ENCODE data around the gene MAT1A. TPM values are rescaled to one million over a fixed set of nuclear protein-coding genes. Genes with fewer than 3 reads are reported as not detected.
"Not testable (repeated sequence)": the region's sequence is repeated elsewhere in the genome, so short reads cannot be mapped to it uniquely, and the experiment has no call there.

The MAT1A gene
- 0.15 TPM in 1 of 2 replicates, not detected in the other for total RNA-seq (2014; rRNA removed; shearing (Covaris generic))

GRCh38 chr10:80289451-80290287 lies at the start of gene MAT1A:
Gene MAT1A (minus strand): TSS chr10:80289658. CDS start chr10:80289423, 235 bp downstream.
- DNase-seq: peak in 1 of 2 experiments; percentile 18
- Histone ChIP-seq H3K9me3 (replicated peaks) (no peaks in the 10 kb centered on the region), H3K27me3 (no peaks in the 10 kb centered on the region; the same call in 1 of the 2 replicates), H3K4me3 (no peak within 1 kb of the TSS), H3K4me1 (no peaks in the 10 kb centered on the region), H3K27ac (no peak within 1 kb of the TSS), H3K36me3 (no peaks in the 10 kb centered on the region)

- H3K27ac ChIP-seq: no peak overlapping the region
Observed at GRCh38 chr10:80333983-80334382, 44.5 kb upstream of the MAT1A start.

DNA sequence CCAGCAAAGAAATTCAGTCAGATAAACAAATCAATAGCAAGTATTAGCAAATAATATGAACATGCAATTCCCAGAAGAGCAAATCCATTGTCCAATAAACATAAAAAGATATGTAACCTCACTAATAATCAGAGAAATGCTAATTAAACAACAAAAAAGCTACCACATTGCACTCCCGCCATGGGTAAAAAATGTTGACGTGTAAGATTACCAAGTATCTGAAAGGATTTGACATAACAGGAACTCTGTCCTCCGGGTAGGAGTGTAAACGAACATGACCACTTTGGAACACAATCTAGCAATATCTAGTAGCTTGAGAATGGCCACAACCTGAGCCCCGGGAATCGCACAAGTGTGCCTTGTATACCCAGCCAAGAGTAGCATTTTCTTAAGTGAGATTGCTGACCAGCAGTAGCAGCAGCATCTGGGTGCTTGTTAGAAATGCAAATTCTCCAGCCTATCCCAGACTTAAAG lies 35.5 kb upstream of the MAT1A start:
- no peaks in the 10 kb centered on the region for H3K9me3 ChIP-seq (replicated peaks)
- no peak for DNase-seq
- H3K36me3 ChIP-seq: no peaks in the 10 kb centered on the region
- H3K4me1 ChIP-seq: peaks cover 8% of the 10 kb centered on the region
- H3K27me3 ChIP-seq: no peaks in the 10 kb centered on the region
- H3K27ac ChIP-seq: no peak overlapping the region
- H3K4me3 ChIP-seq: no peak overlapping the region

More at GRCh38 chr10:80333983-80334382, 44.5 kb upstream of the MAT1A start:
- Histone ChIP-seq H3K27me3 (no peaks in the 10 kb centered on the region), H3K36me3 (no peaks in the 10 kb centered on the region), H3K4me1 (no peaks in the 10 kb centered on the region), H3K9me3 (replicated peaks) (no peaks in the 10 kb centered on the region), H3K4me3 (no peak overlapping the region)
- DNase-seq: no peak

GRCh38 chr10:80324086-80324485 lies 34.6 kb upstream of the MAT1A start:
- Histone ChIP-seq H3K27me3 (no peaks in the 10 kb centered on the region), H3K36me3 (no peaks in the 10 kb centered on the region)
- peak; percentile 40 to 55 for DNase-seq

GRCh38 chr10:80323311-80323710 lies 33.9 kb upstream of the MAT1A start:
- H3K4me3 ChIP-seq: no peak overlapping the region
- H3K4me1 ChIP-seq: peaks cover 8% of the 10 kb centered on the region
- no peak for DNase-seq
- H3K9me3 ChIP-seq (replicated peaks): no peaks in the 10 kb centered on the region
- H3K27me3 ChIP-seq: no peaks in the 10 kb centered on the region
- H3K27ac ChIP-seq: no peak overlapping the region
- H3K36me3 ChIP-seq: no peaks in the 10 kb centered on the region

More at GRCh38 chr10:80324086-80324485, 34.6 kb upstream of the MAT1A start:
- H3K4me3 ChIP-seq: no peak overlapping the region
- no peak overlapping the region for H3K27ac ChIP-seq
- peaks cover 8% of the 10 kb centered on the region for H3K4me1 ChIP-seq
- no peaks in the 10 kb centered on the region for H3K9me3 ChIP-seq (replicated peaks)

- H3K4me1 ChIP-seq: peaks cover 8% of the 10 kb centered on the region
- no peaks in the 10 kb centered on the region for H3K36me3 ChIP-seq
- H3K27me3 ChIP-seq: no peaks in the 10 kb centered on the region
- DNase-seq: no peak
- no peak overlapping the region for H3K4me3 ChIP-seq
- no peaks in the 10 kb centered on the region for H3K9me3 ChIP-seq (replicated peaks)
- H3K27ac ChIP-seq: no peak overlapping the region
Observed at GRCh38 chr10:80322711-80323110, 33.3 kb upstream of the MAT1A start.

DNA sequence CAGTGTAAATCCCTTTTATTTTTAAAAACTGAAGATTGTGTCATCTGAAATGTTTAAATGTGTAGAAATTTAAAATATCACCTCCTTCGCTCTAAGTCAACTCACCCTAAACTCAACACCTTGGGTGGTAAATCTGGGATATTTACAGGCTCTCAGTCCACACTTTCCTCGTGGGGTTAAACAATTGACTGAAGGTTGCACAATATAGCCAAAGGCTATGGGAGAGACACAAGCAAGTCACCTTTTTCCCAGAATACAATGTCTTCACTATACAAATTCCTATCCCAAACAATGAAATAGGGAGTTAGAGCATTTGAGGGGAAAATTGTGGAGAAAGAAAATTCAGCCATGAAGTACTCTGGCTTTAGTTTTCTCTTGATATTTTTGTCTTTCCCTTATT lies 32.7 kb upstream of the MAT1A start:
- no peak for DNase-seq
- H3K36me3 ChIP-seq: no peaks in the 10 kb centered on the region
- H3K4me1 ChIP-seq: peaks cover 8% of the 10 kb centered on the region
- no peak overlapping the region for H3K27ac ChIP-seq
- H3K4me3 ChIP-seq: no peak overlapping the region
- no peaks in the 10 kb centered on the region for H3K27me3 ChIP-seq
- no peaks in the 10 kb centered on the region for H3K9me3 ChIP-seq (replicated peaks)

DNA sequence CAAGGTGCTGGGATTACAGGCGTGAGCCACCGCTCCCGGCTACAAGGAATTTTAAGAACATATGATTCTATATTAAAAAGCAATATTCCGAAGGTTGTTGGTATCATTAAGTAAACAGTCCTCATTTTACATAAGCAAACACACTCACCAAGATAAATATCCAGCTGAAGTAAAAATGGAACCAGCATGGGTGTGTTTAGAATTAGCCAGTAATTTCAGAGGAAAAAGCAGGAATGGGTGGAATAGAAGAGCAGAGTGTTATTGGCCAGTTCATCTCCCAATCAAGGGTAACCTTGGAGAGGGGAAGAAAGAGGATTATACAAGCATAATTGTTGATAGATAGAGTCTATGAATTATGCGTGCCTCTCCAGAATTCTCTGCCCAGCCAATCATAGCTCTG lies 31.7 kb upstream of the MAT1A start:
- no peaks in the 10 kb centered on the region for H3K9me3 ChIP-seq (replicated peaks)
- peaks cover 8% of the 10 kb centered on the region for H3K4me1 ChIP-seq
- no peak overlapping the region for H3K27ac ChIP-seq
- H3K27me3 ChIP-seq: no peaks in the 10 kb centered on the region
- H3K4me3 ChIP-seq: no peak overlapping the region
- no peak for DNase-seq
- no peaks in the 10 kb centered on the region for H3K36me3 ChIP-seq

DNA sequence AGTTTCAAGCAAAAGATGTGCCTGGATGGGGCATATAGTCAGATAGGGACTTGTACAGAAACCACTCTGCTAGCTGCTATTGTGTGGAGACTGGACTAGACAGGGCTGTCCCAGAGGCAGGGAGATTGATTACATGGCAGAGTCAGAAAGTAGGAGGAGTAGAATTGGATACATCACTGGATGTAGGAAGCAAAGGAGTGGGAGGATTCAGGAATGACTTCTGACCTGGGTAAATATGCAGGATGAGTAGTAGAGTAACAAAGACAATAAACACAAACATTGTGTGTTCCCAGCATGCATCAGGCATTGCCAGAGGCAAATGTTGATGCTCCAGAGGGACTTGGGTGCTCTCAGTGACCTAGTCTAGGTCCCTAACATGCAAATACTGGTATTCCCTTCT lies 30.9 kb upstream of the MAT1A start:
- no peaks in the 10 kb centered on the region for H3K9me3 ChIP-seq (replicated peaks)
- H3K36me3 ChIP-seq: no peaks in the 10 kb centered on the region
- no peak overlapping the region for H3K27ac ChIP-seq
- no peaks in the 10 kb centered on the region for H3K27me3 ChIP-seq
- DNase-seq: no peak
- H3K4me3 ChIP-seq: no peak overlapping the region
- peaks cover 8% of the 10 kb centered on the region for H3K4me1 ChIP-seq

DNA sequence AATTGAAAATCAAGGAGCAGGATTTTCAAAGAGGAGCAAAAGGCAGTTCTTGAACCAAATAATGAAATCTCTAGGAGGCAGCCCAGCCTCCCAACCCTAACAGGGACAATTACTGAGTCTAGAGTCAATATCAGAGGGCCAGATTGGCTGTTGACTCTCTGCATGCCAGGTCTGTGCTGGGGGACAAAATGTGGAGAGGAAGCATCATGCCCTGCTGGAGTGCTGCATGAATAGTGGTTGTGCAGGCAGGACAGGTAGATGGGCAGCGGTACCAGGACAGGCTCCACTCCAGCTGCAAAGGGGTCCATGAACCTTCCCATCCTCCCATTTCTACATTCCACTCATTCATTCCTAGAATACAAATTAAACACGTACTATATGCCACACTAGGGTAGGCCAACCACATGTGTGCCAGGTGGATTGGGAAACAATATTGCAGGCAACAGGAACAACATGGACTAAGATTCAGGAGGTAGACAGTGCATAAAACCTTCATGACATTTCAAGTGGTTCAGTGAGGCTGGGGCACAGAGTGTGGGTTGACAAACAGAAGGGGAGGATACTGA lies 30.4 kb upstream of the MAT1A start:
- no peaks in the 10 kb centered on the region for H3K9me3 ChIP-seq (replicated peaks)
- peaks cover 8% of the 10 kb centered on the region for H3K4me1 ChIP-seq
- H3K36me3 ChIP-seq: no peaks in the 10 kb centered on the region
- H3K4me3 ChIP-seq: no peak overlapping the region
- no peak for DNase-seq
- no peaks in the 10 kb centered on the region for H3K27me3 ChIP-seq
- no peak overlapping the region for H3K27ac ChIP-seq

- H3K27me3 ChIP-seq: no peaks in the 10 kb centered on the region
- no peaks in the 10 kb centered on the region for H3K36me3 ChIP-seq
- no peak for DNase-seq
- H3K4me3 ChIP-seq: no peak overlapping the region
- H3K4me1 ChIP-seq: peaks cover 8% of the 10 kb centered on the region
- no peaks in the 10 kb centered on the region for H3K9me3 ChIP-seq (replicated peaks)
- no peak overlapping the region for H3K27ac ChIP-seq
Observed at GRCh38 chr10:80319318-80319717, 29.9 kb upstream of the MAT1A start.

- H3K4me1 ChIP-seq: peaks cover 5% of the 10 kb centered on the region
- no peak overlapping the region for H3K4me3 ChIP-seq
- H3K27ac ChIP-seq: no peak overlapping the region
- no peaks in the 10 kb centered on the region for H3K27me3 ChIP-seq
- no peaks in the 10 kb centered on the region for H3K9me3 ChIP-seq (replicated peaks)
- DNase-seq: no peak
- H3K36me3 ChIP-seq: no peaks in the 10 kb centered on the region
Observed at GRCh38 chr10:80318742-80319141, 29.3 kb upstream of the MAT1A start.

GRCh38 chr10:80315391-80315790 lies 25.9 kb upstream of the MAT1A start:
- Histone ChIP-seq H3K9me3 (replicated peaks) (no peaks in the 10 kb centered on the region), H3K4me1 (no peaks in the 10 kb centered on the region), H3K4me3 (no peak overlapping the region), H3K36me3 (no peaks in the 10 kb centered on the region), H3K27me3 (no peaks in the 10 kb centered on the region), H3K27ac (no peak overlapping the region)
- DNase-seq: no peak

DNA sequence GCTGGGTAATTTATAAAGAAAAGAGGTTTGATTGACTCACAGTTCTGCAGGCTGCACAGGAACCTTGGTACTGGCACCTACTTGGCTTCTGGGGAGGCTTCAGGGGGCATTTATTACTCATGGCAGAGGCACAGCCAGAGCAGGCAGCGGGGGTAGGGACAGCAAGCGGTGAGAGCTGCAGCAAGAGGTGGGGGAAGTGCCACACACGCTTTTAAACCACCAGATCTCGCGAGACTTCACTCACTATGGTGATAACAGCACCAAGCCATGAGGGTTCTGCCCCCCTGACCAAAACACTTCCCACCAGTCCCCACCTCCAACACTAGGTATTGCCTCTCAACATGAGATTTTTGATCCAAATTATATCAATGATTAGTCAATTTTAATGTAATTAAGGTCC lies 24.1 kb upstream of the MAT1A start:
- no peaks in the 10 kb centered on the region for H3K4me1 ChIP-seq
- H3K9me3 ChIP-seq (replicated peaks): no peaks in the 10 kb centered on the region
- H3K36me3 ChIP-seq: no peaks in the 10 kb centered on the region
- H3K27me3 ChIP-seq: no peaks in the 10 kb centered on the region
- H3K27ac ChIP-seq: no peak overlapping the region
- DNase-seq: no peak
- no peak overlapping the region for H3K4me3 ChIP-seq

GRCh38 chr10:80305989-80306388 lies 16.5 kb upstream of the MAT1A start:
- H3K9me3 ChIP-seq (replicated peaks); DNase-seq; H3K27me3 ChIP-seq; H3K36me3 ChIP-seq; H3K4me1 ChIP-seq; H3K4me3 ChIP-seq; H3K27ac ChIP-seq: not testable (repeated sequence)
